CD4-positive, alpha-beta T cell treated with Interleukin-21 for 1 hour (primary cell): ENCODE measurements around the gene BMPR1B.
"Not testable (repeated sequence)": the region's sequence is repeated elsewhere in the genome, so short reads cannot be mapped to it uniquely, and the experiment has no call there.

Source experiments
- DNase-seq: peaks from one replicate; pipeline ENCODE4 v3.0.0-alpha.2; 2020

BMPR1B gene

GRCh38 chr4:95155759-95156451 lies 398.1 kb downstream of the BMPR1B start:
- DNase-seq = peak; percentile 47

GRCh38 chr4:95156452-95156765 lies 398.7 kb downstream of the BMPR1B start:
- DNase-seq = no peak

GRCh38 chr4:95157596-95157995 lies 399.8 kb downstream of the BMPR1B start:
- DNase-seq = no peak

GRCh38 chr4:95158045-95158444 lies 400.3 kb downstream of the BMPR1B start:
- DNase-seq = no peak

GRCh38 chr4:95158626-95159025 lies 400.9 kb downstream of the BMPR1B start:
- no peak for DNase-seq

- DNase-seq = no peak
These were observed 401.6 kb downstream of the BMPR1B start for GRCh38 chr4:95159384-95159783.

- no peak for DNase-seq
These were observed 404.2 kb downstream of the BMPR1B start for GRCh38 chr4:95161781-95162469.

- DNase-seq = no peak
These were observed 405.1 kb downstream of the BMPR1B start for GRCh38 chr4:95162867-95163266.

- DNase-seq = peak; percentile 66
These were observed 408.3 kb downstream of the BMPR1B start for GRCh38 chr4:95165926-95166524.

- no peak for DNase-seq
These were observed 410.1 kb downstream of the BMPR1B start for GRCh38 chr4:95167805-95168204.

- no peak for DNase-seq
These were observed 412.4 kb downstream of the BMPR1B start for GRCh38 chr4:95170176-95170575.

- not testable (repeated sequence) for DNase-seq
These were observed 413.6 kb downstream of the BMPR1B start for GRCh38 chr4:95171377-95171776.

- no peak for DNase-seq
These were observed 421.2 kb downstream of the BMPR1B start for GRCh38 chr4:95178938-95179337.

- no peak for DNase-seq
These were observed 422.9 kb downstream of the BMPR1B start for GRCh38 chr4:95180531-95181242.

- peak; percentile 5 for DNase-seq
These were observed 423.7 kb downstream of the BMPR1B start for GRCh38 chr4:95181243-95181995.

GRCh38 chr4:95181996-95182306 lies 424.2 kb downstream of the BMPR1B start:
- no peak for DNase-seq

- no peak for DNase-seq
These were observed 426.1 kb downstream of the BMPR1B start for GRCh38 chr4:95183656-95184408.

GRCh38 chr4:95186666-95187065 lies 428.9 kb downstream of the BMPR1B start:
- no peak for DNase-seq

GRCh38 chr4:95188701-95189370 lies 431.1 kb downstream of the BMPR1B start:
- DNase-seq = peak; percentile 31

- DNase-seq = no peak
These were observed 433.1 kb downstream of the BMPR1B start for GRCh38 chr4:95190751-95191436.

- no peak for DNase-seq
These were observed 433.8 kb downstream of the BMPR1B start for GRCh38 chr4:95191537-95191936.
